Esophagus muscularis mucosa (tissue), 4 donors: ENCODE results near the gene SEC62. TPM values are rescaled to one million over a fixed set of nuclear protein-coding genes. Genes with fewer than 3 reads are reported as not detected.

ENCODE experiments used
- DNase-seq: peaks from one replicate; pipeline ENCODE4 v3.0.0-alpha.2; 2017; ENCODE audit errors: extremely low spot score
- H3K27ac ChIP-seq, 4 donors: fragments of 200-600 bp; sonication (generic); replicated peaks in 1 of 4; 1 replicate in 3 of 4; 2 replicates in 1 of 4; pipeline ENCODE4 v1.5.1; 2016 to 2019; ENCODE audit warnings: mild to moderate bottlenecking in 1 of 4
- H3K27me3 ChIP-seq, 4 donors: fragments of 200-600 bp; sonication (generic); one replicate each; pipeline versions ENCODE4 v1.5.1 to v1.6.0; 2016 to 2019
- H3K36me3 ChIP-seq, 4 donors: fragments of 200-600 bp; sonication (generic); one replicate each; pipeline ENCODE4 v1.5.1; 2016 to 2019
- H3K4me1 ChIP-seq, 4 donors: fragments of 200-600 bp; sonication (generic); one replicate each; pipeline ENCODE4 v1.5.1; 2016 to 2019
- H3K4me3 ChIP-seq, 4 donors: fragments of 200-600 bp; sonication (generic); 1 replicate in 2 of 4; 2 replicates in 2 of 4; pipeline ENCODE4 v1.5.1; 2016 to 2019; ENCODE audit warnings: mild to moderate bottlenecking in 4 of 4, moderate library complexity in 1 of 4
- H3K9me3 ChIP-seq, 4 donors: fragments of 200-600 bp; sonication (generic); 1 replicate in 3 of 4; 2 replicates in 1 of 4; pipeline ENCODE4 v1.5.1; 2016 to 2019
- EP300 ChIP-seq: sonication (generic); formaldehyde crosslinking; IDR thresholded peaks from one replicate; pipeline ENCODE4 v1.6.1; 2017; ENCODE audit warnings: antibody characterized with exemption
- POLR2A ChIP-seq: fragments of 450-650 bp; IDR thresholded peaks from one replicate; pipeline ENCODE4 v1.6.1; 2017; ENCODE audit warnings: antibody characterized with exemption, moderate library complexity, mild to moderate bottlenecking, low read depth
- POLR2AphosphoS5 ChIP-seq, 2 donors: sonication (generic); formaldehyde crosslinking; IDR thresholded peaks; one replicate each; pipeline ENCODE4 v1.6.1; 2017; ENCODE audit warnings: antibody characterized with exemption in 2 of 2
- WGBS: methylation state at CpG from one replicate; pipeline ENCODE4 v1.1.5; 2018; 5-methylcytosine and 5-hydroxymethylcytosine counted together
- intact Hi-C: fragments of 100-400 bp; cut with DNase I; formaldehyde crosslinking; loops from one replicate; pipeline ENCODE4 v1.15.1; 2023
- total RNA-seq, 4 donors: library from RNA; depleted of rRNA; stranded (reverse); fragments of >200 nt; gene quantifications; one replicate each; pipeline versions ENCODE4 v1.1.0 to v1.2.1, GENCODE V29; 2016
- TF ChIP-seq, protein P1 (sequence below), 3 experiments: fragments of 200-600 bp in 2 of 3; fragments of 450-650 bp in 1 of 3; sonication (generic) in 2 of 3; IDR thresholded peaks; one replicate each; pipeline ENCODE4 v1.5.1; 2017 to 2019; ENCODE audit warnings: antibody characterized with exemption in 3 of 3, mild to moderate bottlenecking in 2 of 3, moderate library complexity in 1 of 3

The SEC62 gene
- total RNA-seq, 4 donors from 2014 or later: 65.6 to 71.8 (median 69.3) TPM

DNA sequence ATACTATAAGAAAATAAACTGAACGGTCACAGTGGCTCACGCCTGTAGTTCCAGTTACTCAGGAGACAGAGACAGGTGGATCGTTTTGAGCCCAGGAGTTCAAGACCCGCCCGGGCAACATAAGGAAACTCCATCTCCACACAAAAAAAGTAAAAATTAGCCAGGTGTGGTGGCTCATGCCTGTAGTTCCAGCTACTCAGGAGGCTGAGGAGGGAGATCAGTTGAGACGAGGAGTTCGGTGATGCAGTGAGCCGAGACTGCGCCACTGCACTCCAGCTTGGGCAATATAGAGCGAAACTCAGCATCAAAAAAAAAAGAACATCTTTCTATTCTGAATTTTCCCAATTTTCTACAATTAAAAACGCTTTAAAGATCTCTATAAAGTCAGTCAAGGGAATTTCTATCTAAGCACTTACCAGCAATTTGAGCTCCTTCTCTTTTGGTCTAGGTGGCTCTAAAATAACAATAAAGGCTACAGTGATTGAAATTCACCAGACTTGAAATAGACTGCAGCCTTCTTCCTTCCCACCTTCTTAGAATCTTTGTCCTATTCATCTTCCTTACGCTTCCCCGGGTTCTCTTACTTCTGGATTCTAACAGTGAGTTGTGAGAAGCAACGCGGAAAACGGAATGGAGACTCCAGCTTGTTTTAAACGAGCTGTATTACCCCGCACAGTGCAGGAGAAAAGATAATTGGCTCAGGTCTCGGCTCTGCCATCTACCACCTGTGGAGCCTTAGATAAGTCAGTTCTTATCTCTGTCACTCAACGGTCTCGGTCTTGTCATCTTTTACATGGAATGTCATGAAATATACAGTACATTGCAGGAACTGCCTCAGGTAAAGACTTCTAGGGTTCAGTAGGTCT, 812 bp upstream of the SEC62 start:
- Histone ChIP-seq H3K4me1 (peaks cover 18 to 45% (median 41%) of the 10 kb centered on the region in 4 donors), H3K36me3 (no peaks in the 10 kb centered on the region), H3K27ac (peak overlapping the region; percentile 93 to 98 (median 96)), H3K27me3 (no peaks in the 10 kb centered on the region), H3K4me3 (peak overlapping the region; percentile 82 to 92 (median 88)), H3K9me3 (no peaks in the 10 kb centered on the region)
- no peak for DNase-seq
- TF ChIP-seq POLR2A (no peak), POLR2AphosphoS5 (IDR thresholded peaks at IDR 0.05) (no peak), EP300 (no peak)
- TF ChIP-seq, protein P1, sequence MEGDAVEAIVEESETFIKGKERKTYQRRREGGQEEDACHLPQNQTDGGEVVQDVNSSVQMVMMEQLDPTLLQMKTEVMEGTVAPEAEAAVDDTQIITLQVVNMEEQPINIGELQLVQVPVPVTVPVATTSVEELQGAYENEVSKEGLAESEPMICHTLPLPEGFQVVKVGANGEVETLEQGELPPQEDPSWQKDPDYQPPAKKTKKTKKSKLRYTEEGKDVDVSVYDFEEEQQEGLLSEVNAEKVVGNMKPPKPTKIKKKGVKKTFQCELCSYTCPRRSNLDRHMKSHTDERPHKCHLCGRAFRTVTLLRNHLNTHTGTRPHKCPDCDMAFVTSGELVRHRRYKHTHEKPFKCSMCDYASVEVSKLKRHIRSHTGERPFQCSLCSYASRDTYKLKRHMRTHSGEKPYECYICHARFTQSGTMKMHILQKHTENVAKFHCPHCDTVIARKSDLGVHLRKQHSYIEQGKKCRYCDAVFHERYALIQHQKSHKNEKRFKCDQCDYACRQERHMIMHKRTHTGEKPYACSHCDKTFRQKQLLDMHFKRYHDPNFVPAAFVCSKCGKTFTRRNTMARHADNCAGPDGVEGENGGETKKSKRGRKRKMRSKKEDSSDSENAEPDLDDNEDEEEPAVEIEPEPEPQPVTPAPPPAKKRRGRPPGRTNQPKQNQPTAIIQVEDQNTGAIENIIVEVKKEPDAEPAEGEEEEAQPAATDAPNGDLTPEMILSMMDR (IDR thresholded peaks at IDR 0.05): no peak
- intact Hi-C loops: loop anchor here (2.0 kb wide), 1 partner anchor 103 kb away; no protein-coding TSS in a partner anchor
- WGBS: 67% methylated on average over 21 of the region's 21 CpGs

DNA sequence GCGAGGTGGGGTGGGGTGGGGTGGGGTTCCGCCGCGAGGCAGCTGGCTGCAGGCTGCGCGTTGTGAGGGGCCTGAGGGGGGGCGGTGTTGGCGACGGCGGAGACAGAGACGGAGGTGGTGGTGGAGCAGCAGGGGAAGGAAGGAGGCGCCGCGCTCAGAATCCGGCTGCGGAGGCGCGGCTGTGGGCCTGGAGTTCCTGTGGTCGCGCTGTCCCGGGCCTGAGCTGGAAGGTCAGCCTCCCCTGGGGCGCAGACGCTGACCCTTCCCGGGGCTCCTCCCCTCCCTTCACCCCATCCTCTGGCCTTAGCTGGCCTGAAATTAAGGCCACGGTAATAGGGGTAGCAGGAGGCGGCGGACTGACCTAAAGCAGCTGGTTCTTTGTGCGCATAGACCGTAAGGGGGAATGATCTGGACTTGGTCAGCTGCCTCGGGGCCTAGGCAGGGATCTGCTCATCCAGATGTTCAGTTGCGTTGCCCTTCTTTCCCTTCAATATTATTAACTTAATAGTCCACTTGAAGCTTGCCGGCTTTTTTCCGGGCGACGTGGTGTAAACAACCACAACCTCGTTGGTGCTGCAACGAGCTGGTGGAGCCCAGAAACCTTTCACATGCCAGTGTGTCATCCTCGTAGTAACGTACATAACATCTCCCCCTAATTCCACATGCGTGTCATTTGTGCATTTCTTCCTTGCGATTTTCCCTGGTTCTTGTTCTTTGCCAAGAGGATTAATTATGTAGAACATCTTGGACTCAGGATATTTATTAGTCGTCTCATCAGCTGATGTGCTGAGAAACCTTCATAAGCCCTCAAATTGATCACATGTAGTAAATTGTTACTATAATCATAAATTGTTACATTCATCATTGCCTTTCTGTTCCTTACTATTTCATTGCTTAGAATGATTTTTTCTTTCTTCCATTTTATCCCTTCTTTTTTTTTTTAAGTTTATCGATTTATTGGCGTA, 626 bp downstream of the SEC62 start:
- peak; percentile 93 for DNase-seq

DNA sequence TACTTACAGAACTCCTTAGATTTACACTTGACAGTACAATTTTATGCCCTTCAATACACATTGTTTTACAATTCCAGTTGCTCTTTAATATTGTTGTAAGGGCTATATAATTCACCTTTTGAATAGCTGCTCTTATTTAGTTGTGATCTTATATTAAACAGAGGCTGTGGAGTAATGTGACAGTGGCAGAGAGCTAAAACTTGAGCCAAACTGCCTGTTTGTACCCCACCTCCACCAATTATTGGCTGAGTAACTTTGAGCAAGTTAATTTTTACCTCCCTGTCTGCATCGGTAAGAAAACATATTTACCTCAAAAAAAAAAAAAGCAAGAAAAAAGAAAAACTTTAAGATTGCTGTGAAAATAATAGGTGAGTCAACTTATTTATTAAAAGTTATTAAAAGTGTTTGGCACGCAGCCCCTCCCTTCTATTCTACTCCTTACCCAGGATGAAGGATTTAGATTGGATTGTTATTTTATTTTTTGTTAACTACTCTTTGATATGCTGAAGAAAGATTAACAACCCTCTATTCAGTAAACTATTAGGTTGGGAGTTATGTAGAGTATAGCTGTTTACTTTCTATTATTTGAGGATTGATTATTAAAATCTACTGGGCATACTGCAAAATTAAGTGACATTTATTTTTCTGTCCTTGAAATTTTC, 1.7 kb downstream of the SEC62 start:
- DNase-seq: no peak
- no peaks in the 10 kb centered on the region for H3K27me3 ChIP-seq
- 48% methylated on average over 2 of the region's 2 CpGs for WGBS
- peak overlapping the region in 1 of 4 donors; percentile 98 for H3K27ac ChIP-seq
- TF ChIP-seq POLR2A (no peak), POLR2AphosphoS5 (IDR thresholded peaks at IDR 0.05) (no peak), EP300 (no peak)
- TF ChIP-seq, protein P1 (IDR thresholded peaks at IDR 0.05): no peak
- intact Hi-C loops: no loop called here
- no peaks in the 10 kb centered on the region for H3K36me3 ChIP-seq
- H3K9me3 ChIP-seq: no peaks in the 10 kb centered on the region
- H3K4me3 ChIP-seq: peak overlapping the region; percentile 82 to 92 (median 88)
- peaks cover 34 to 67% (median 57%) of the 10 kb centered on the region in 4 donors for H3K4me1 ChIP-seq

More for the DNA sequence above, 626 bp downstream of the SEC62 start:
- peak overlapping the region; percentile 82 to 92 (median 88) for H3K4me3 ChIP-seq
- no peaks in the 10 kb centered on the region for H3K27me3 ChIP-seq
- no peaks in the 10 kb centered on the region for H3K36me3 ChIP-seq
- peaks cover 29 to 59% (median 52%) of the 10 kb centered on the region in 4 donors for H3K4me1 ChIP-seq
- no peaks in the 10 kb centered on the region for H3K9me3 ChIP-seq
- WGBS: 5% methylated on average over 28 of the region's 44 CpGs
- peak in 1 of 2 donors; percentile 28 for TF ChIP-seq POLR2AphosphoS5 (IDR thresholded peaks at IDR 0.05)
- TF ChIP-seq, protein P1 (IDR thresholded peaks at IDR 0.05): no peak
- intact Hi-C loops: loop anchor here (2.0 kb wide), 1 partner anchor 104 kb away; no protein-coding TSS in a partner anchor
- H3K27ac ChIP-seq: peak overlapping the region; percentile 93 to 98 (median 96)
